ENCODE data around the gene MYCN.

MYCN gene

GRCh38 chr2:15935189-15935588 is 5.2 kb upstream of the MYCN start:
- TF ChIP-seq ZFX (IDR thresholded peaks at IDR 0.05; ENCODE audit: borderline replicate concordance) (no peak), CTCF (IDR thresholded peaks at IDR 0.05) (no peak)
- no peak overlapping the region for H3K27ac ChIP-seq

- H3K27ac ChIP-seq: no peak overlapping the region
- TF ChIP-seq ZFX (IDR thresholded peaks at IDR 0.05; ENCODE audit: borderline replicate concordance) (no peak), CTCF (IDR thresholded peaks at IDR 0.05) (no peak)
These were observed 4.7 kb upstream of the MYCN start for GRCh38 chr2:15935675-15936074.

- H3K27ac ChIP-seq: no peak overlapping the region
These were observed 3.9 kb upstream of the MYCN start for GRCh38 chr2:15936277-15937104.

GRCh38 chr2:15937105-15937881 is 3.1 kb upstream of the MYCN start:
- no peak overlapping the region for H3K27ac ChIP-seq
- TF ChIP-seq ZFX (IDR thresholded peaks at IDR 0.05; ENCODE audit: borderline replicate concordance) (no peak), CTCF (IDR thresholded peaks at IDR 0.05) (no peak)

More at GRCh38 chr2:15936277-15937104, 3.9 kb upstream of the MYCN start:
- TF ChIP-seq CTCF (IDR thresholded peaks at IDR 0.05) (no peak), ZFX (IDR thresholded peaks at IDR 0.05; ENCODE audit: borderline replicate concordance) (no peak)

- TF ChIP-seq ZFX (IDR thresholded peaks at IDR 0.05; ENCODE audit: borderline replicate concordance) (no peak), CTCF (IDR thresholded peaks at IDR 0.05) (no peak)
- no peak overlapping the region for H3K27ac ChIP-seq
These were observed 2.2 kb upstream of the MYCN start for GRCh38 chr2:15937882-15938802.

- H3K27ac ChIP-seq: no peak overlapping the region
- TF ChIP-seq CTCF (IDR thresholded peaks at IDR 0.05) (no peak), ZFX (IDR thresholded peaks at IDR 0.05; ENCODE audit: borderline replicate concordance) (no peak)
These were observed 1.4 kb upstream of the MYCN start for GRCh38 chr2:15938803-15939555.
